Spleen (tissue), 11 donors: ENCODE measurements around the gene IFI44L. TPM values are rescaled to one million over a fixed set of nuclear protein-coding genes. Genes with fewer than 3 reads are reported as not detected.
A peak's percentile ranks its signal among the peaks of the same experiment; 100 is the strongest.

Source experiments
- DNase-seq: peaks from one replicate; pipeline ENCODE4 v3.0.0-alpha.2; 2020
- H3K27ac ChIP-seq, 8 donors: fragments of 200-600 bp; sonication (generic) in 7 of 8; 1 replicate in 4 of 8; 2 replicates in 4 of 8; pipeline versions ENCODE4 v1.5.0 to v1.8.0; 2016 to 2021; ENCODE audit warnings: inconsistent platforms in 4 of 8, mild to moderate bottlenecking in 4 of 8, moderate library complexity in 1 of 8
- H3K27me3 ChIP-seq, 7 donors: fragments of 200-600 bp; sonication (generic) in 6 of 7; replicated peaks in 1 of 7; 1 replicate in 4 of 7; 2 replicates in 3 of 7; pipeline versions ENCODE4 v1.5.0 to v1.8.0; 2016 to 2021; ENCODE audit warnings: inconsistent platforms in 3 of 7, mild to moderate bottlenecking in 1 of 7
- H3K36me3 ChIP-seq, 6 donors: fragments of 200-600 bp; sonication (generic) in 5 of 6; 1 replicate in 4 of 6; 2 replicates in 2 of 6; pipeline versions ENCODE4 v1.5.0 to v1.8.0; 2016 to 2021; ENCODE audit warnings: inconsistent platforms in 2 of 6
- H3K4me1 ChIP-seq, 6 donors: fragments of 200-600 bp; sonication (generic) in 5 of 6; 1 replicate in 3 of 6; 2 replicates in 3 of 6; pipeline versions ENCODE4 v1.5.0 to v1.8.0; 2016 to 2021; ENCODE audit warnings: inconsistent platforms in 3 of 6
- H3K4me3 ChIP-seq, 8 donors: fragments of 200-600 bp; sonication (generic) in 7 of 8; 1 replicate in 4 of 8; 2 replicates in 4 of 8; pipeline versions ENCODE4 v1.5.0 to v1.8.0; 2016 to 2021; ENCODE audit warnings: inconsistent platforms in 4 of 8, mild to moderate bottlenecking in 4 of 8, moderate library complexity in 2 of 8
- H3K9me3 ChIP-seq, 8 donors: fragments of 200-600 bp; sonication (generic) in 7 of 8; 1 replicate in 4 of 8; 2 replicates in 4 of 8; pipeline versions ENCODE4 v1.5.0 to v1.8.0; 2016 to 2021; ENCODE audit warnings: inconsistent platforms in 4 of 8
- CTCF ChIP-seq, 11 experiments: fragments of 200-600 bp in 7 of 11; fragments of 450-650 bp in 4 of 11; sonication (generic) in 4 of 11; IDR thresholded peaks in 8 of 11; conservative IDR thresholded peaks in 3 of 11; 1 replicate in 7 of 11; 2 replicates in 4 of 11; pipeline versions ENCODE4 v1.4.0 to v1.8.0; 2016 to 2021; ENCODE audit warnings: antibody characterized with exemption in 11 of 11, inconsistent platforms in 4 of 11, mild to moderate bottlenecking in 1 of 11
- POLR2A ChIP-seq, 3 donors: fragments of 450-650 bp; IDR thresholded peaks; one replicate each; pipeline ENCODE4 v1.5.1; 2017; ENCODE audit warnings: antibody characterized with exemption in 3 of 3, mild to moderate bottlenecking in 1 of 3
- POLR2AphosphoS5 ChIP-seq, 3 donors: sonication (generic); formaldehyde crosslinking; IDR thresholded peaks; one replicate each; pipeline ENCODE4 v1.5.1; 2017; ENCODE audit warnings: antibody characterized with exemption in 3 of 3
- WGBS, 5 donors: extraction: QIAGEN DNeasy Blood & Tissue Kit in 3 of 5; methylation state at CpG; one replicate each; pipeline versions ENCODE4 v1.1.5 to v1.1.7; 2013 to 2018; 5-methylcytosine and 5-hydroxymethylcytosine counted together
- intact Hi-C: fragments of 100-400 bp; cut with DNase I; formaldehyde crosslinking; loops from one replicate; pipeline ENCODE4 v1.15.0; 2023; ENCODE audit warnings: low total_unique reads
- polyA plus RNA-seq, 3 donors: library from polyadenylated mRNA; stranded (reverse); fragments of 200-250 nt; gene quantifications; one replicate each; pipeline ENCODE4 v1.2.1, GENCODE V29; 2013
- total RNA-seq, 7 donors: library from RNA; depleted of rRNA in 3 of 7; stranded (reverse); fragments of >200 nt in 3 of 7; fragmentation: NEBNext Ultra II Directional in 4 of 7; extraction: Animal tissue kit (Norgen Biotek cat#: 25700) in 4 of 7; gene quantifications; one replicate each; pipeline versions ENCODE4 v1.1.0 to v1.2.1, GENCODE V29; 2016 to 2021
- donor health status: healthy with polysubstance abuse.
- donor health status: DM: no; HTN: no; CAD: no; lungs with moderate emphysema.
- donor health status: DM: no; HTN: no; CAD: no.
- donor health status: Bipolar disorder and iron deficiency.
- donor health status: healthy.
- donor health status: DM: no; HTN: no; CAD: no.
- donor health status: DM: yes; HTN: yes; CAD: no.

Gene IFI44L
- total and polyA plus RNA-seq, 10 donors: 10.3 to 60.3 (median 27.6) TPM

- H3K27me3 ChIP-seq: no peaks in the 10 kb centered on the region
- intact Hi-C loops: loop anchor here (5.0 to 10.0 kb wide), 2 partner anchors 59 to 532 kb away; no protein-coding TSS in a partner anchor
- no peak for DNase-seq
- H3K4me3 ChIP-seq: no peak overlapping the region
- WGBS, 5 donors: 50 to 54% (median 54%) methylated on average over 9 of the region's 9 CpGs
- H3K36me3 ChIP-seq: no peaks in the 10 kb centered on the region
- H3K27ac ChIP-seq: no peak overlapping the region
- H3K9me3 ChIP-seq: no peaks in the 10 kb centered on the region
- TF ChIP-seq CTCF (IDR thresholded peaks at IDR 0.05 in 8 of 11, conservative IDR thresholded peaks at IDR 0.05 in 3 of 11) (peak; percentile 65 to 91 (median 82)), POLR2A (IDR thresholded peaks at IDR 0.05) (no peak), POLR2AphosphoS5 (IDR thresholded peaks at IDR 0.05) (no peak)
- H3K4me1 ChIP-seq: peaks cover 0 to 8% (median 6%) of the 10 kb centered on the region in 6 donors
These were observed 56.2 kb downstream of the IFI44L start for GRCh38 chr1:78676347-78676982.

- no peaks in the 10 kb centered on the region for H3K27me3 ChIP-seq
- WGBS, 5 donors: 71 to 93% (median 79%) methylated on average over 3 of the region's 3 CpGs
- intact Hi-C loops: loop anchor here (5.0 to 10.0 kb wide), 2 partner anchors 60 to 532 kb away; no protein-coding TSS in a partner anchor
- H3K9me3 ChIP-seq: no peaks in the 10 kb centered on the region
- TF ChIP-seq CTCF (IDR thresholded peaks at IDR 0.05 in 8 of 11, conservative IDR thresholded peaks at IDR 0.05 in 3 of 11): no peak
- H3K4me3 ChIP-seq: no peak overlapping the region
- H3K27ac ChIP-seq: no peak overlapping the region
- H3K36me3 ChIP-seq: no peaks in the 10 kb centered on the region
- peaks cover 0 to 8% (median 6%) of the 10 kb centered on the region in 6 donors for H3K4me1 ChIP-seq
- DNase-seq: no peak
These were observed 56.7 kb downstream of the IFI44L start for GRCh38 chr1:78676993-78677392.

- intact Hi-C loops: loop anchor here (5.0 to 10.0 kb wide), 2 partner anchors 60 to 533 kb away; no protein-coding TSS in a partner anchor
- Histone ChIP-seq H3K4me1 (peaks cover 0 to 8% (median 6%) of the 10 kb centered on the region in 6 donors), H3K27me3 (no peaks in the 10 kb centered on the region), H3K27ac (no peak overlapping the region), H3K4me3 (no peak overlapping the region), H3K9me3 (no peaks in the 10 kb centered on the region), H3K36me3 (no peaks in the 10 kb centered on the region)
- no peak for DNase-seq
- TF ChIP-seq POLR2A (IDR thresholded peaks at IDR 0.05): no peak
- TF ChIP-seq POLR2AphosphoS5 (IDR thresholded peaks at IDR 0.05): no peak
- TF ChIP-seq CTCF (IDR thresholded peaks at IDR 0.05 in 8 of 11, conservative IDR thresholded peaks at IDR 0.05 in 3 of 11): no peak
- WGBS, 5 donors: 86 to 98% (median 93%) methylated on average over 3 of the region's 3 CpGs
These were observed 57.5 kb downstream of the IFI44L start for GRCh38 chr1:78677788-78678187.

- Histone ChIP-seq H3K4me3 (no peak overlapping the region), H3K27me3 (no peaks in the 10 kb centered on the region), H3K36me3 (no peaks in the 10 kb centered on the region), H3K9me3 (no peaks in the 10 kb centered on the region), H3K27ac (no peak overlapping the region), H3K4me1 (peaks cover 0 to 8% (median 6%) of the 10 kb centered on the region in 6 donors)
- DNase-seq: no peak
- TF ChIP-seq CTCF (IDR thresholded peaks at IDR 0.05 in 8 of 11, conservative IDR thresholded peaks at IDR 0.05 in 3 of 11) (no peak), POLR2AphosphoS5 (IDR thresholded peaks at IDR 0.05) (no peak), POLR2A (IDR thresholded peaks at IDR 0.05) (no peak)
- intact Hi-C loops: loop anchor here (5.0 to 10.0 kb wide), 2 partner anchors 61 to 534 kb away; no protein-coding TSS in a partner anchor
These were observed 58.1 kb downstream of the IFI44L start for GRCh38 chr1:78678324-78678723.
